Right forelimb (tissue), 1 donor: Measurements from ENCODE around the gene MAGI2.

Experiments
- DNase-seq: peaks from one replicate; pipeline ENCODE4 v3.0.0-alpha.2; 2018

MAGI2 gene

DNA sequence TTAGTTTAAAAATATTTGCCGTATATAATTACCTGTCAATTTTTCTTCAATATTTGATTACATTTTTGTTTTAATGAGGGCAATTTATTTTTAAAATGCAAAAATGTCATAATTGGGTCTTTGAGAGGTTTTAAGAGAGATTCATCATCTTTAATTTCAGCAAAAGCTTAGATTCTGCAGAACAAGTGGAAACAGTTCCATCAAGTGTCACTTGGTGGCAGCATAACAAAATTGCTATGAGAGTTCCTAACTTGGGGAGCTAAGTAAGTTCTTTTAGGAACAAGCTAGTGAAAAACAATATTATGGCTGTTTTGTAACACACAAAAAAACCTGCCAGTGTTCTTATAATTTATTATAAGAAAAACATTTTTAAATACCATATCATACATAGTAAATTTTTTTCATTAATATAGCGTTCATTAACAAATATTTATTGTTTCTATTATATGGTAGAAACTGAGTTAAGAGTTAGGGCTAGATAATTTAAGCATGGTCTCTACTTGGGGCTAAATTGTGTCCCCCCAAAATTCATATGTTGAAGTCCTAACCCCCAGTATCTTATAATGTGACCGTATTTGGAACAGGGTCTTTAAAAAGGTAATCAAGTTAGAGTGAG, 155.2 kb downstream of the MAGI2 start:
- no peak for DNase-seq

DNA sequence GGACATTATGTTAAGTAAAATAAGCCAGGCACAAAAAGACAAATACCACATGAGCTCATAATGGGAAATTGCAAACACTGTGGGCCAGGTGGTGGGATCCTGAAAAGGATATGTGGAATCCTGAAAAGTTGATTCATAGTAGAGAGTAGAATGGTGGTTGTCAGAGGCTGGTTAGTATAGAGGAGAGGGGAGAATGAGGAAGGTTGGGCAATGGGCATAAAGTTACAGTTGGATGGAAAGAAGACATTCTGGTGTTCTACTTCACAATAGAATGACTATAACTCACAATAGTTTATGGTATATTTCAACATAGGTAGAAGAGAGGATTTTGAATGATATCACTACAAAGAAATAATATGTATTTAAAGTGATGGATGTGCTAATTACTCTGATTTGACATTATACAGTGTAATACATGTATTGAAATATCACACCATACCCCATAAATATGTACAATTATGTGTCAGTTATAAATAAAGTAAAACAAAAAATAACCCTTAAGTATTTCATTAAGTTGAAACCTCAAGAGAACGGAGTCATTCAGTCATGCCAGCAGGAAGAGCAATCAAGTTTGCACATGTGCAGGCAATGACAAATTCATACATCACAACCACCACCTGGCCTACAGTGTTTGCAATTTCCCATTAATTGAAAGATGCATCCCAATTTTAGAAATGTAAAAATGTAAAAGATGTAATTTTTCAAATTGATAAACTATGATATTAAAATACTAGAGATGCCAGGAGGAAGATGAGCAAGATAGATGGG, 156.7 kb downstream of the MAGI2 start:
- no peak for DNase-seq

DNA sequence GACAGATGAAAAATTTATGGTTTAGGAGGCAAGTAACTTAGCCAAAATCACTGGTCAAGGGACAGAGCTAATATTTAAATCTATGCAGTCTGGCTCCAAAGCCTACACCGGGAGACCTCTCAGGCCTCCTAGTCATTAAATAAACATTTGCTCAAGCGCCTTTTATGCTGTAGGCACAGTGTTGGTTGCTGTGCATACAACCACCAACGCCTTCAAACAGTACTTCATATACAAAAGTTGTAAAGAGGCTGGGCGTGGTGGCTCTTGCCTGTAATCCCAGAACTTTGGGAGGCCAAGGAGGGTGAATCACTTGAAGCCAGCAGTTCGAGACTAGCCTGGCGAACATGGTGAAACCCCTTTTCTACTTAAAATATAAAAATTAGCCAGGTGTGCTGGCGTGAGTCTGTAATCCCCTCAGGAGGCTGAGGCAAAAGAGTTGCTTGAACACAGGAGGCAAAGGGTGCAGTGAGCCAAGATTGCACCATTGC, 159.8 kb downstream of the MAGI2 start:
- DNase-seq, result no peak

DNA sequence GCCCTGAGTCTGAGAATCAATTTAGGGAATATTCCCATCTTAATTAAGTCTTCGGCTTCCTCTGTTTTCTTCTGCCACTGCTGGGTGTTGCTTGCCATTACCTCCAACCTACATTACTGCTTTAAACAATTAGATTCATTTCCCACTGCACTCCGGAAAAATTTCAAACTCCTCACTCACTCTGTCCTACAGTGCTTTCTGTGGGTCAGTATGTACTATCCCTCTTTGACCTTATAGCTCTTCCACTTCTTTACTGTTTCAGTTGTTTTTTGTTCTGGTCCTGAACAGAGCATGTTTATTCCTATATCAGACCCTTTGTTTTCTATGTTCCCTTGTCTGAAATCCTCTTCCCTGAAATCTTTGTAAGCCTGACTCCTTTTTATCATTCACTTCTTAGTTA, 160.6 kb downstream of the MAGI2 start:
- DNase-seq, result no peak

DNA sequence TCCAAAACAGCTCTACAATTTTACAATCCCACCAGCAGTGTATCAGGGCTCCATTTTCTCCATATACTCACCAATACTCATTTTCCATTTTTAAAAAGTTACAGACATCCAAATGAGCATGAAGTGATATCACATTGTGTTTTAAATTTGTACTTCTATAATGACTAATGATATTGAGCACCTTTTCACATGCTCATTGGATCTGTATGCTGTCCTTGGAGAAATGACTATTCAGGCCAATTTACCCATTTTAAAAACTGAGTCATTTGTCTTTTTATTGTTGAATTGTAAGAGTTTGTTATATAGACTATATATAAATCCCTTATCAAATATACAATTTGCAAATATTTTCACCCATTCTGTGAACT, 162.0 kb downstream of the MAGI2 start:
- DNase-seq, result no peak

DNA sequence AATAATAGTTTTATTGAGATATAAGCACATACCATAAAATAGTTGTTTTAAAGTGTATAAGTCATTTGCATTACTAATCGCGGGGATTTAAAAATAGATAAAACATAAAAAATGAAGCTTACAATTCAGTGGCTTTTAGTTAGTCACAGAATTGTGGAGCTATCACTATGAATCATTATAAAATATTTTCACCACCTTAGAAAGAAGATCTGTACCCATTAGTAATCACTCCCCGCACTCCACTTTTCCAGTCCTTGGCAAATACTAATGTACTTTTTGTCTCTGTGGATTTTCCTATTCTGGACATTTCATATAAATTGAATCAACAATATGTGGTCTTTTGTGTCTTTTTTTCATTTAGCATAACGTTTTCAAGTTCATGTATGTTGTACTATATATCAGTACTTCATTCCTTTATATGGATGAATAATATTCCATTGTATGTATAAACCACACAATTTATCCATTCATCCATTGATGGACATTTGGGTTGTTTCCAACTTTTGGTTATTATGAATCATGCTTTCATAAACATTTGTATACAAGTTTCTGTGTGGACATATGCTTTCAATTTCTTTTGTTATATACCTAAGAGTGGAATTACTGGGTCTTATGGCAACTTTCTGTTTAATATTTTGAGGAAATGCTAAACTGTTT, 162.5 kb downstream of the MAGI2 start:
- DNase-seq, result no peak

DNA sequence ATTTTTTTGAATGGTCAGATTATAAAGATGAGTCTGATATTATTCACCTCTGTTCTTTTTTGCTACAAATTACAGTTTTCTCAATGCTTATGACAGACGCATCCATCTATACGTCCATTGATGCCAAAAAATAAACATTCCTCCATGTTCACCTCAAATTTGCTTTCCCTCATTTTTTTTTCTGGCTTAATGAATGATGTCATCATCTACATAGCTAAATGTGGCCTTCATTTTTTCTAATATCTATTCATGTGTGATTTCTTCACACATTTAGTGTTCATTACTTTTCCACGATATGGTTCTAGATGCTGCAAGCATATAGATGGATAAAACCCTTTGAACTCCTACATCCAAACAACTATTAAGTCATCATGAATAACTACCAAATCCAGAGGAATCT, 163.1 kb downstream of the MAGI2 start:
- no peak for DNase-seq

DNA sequence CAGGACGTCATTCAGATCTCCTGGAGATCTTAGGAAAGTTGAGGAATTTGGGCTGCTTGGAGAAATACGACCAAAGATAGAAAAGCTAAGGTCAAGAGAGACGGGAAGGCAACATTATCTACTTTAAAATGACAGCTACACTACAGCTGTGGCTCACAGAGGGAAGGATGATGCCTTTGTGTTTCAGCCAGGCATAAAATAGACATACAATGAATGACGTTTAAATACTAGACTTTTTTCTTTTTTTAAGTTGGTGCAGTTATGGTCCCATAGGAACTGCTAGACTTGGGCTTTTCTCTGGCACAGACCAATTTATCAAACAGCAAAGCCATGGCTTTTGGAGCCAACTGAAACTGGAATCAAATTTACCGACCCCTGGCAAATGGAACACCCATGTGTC, 164.8 kb downstream of the MAGI2 start:
- DNase-seq, result no peak

DNA sequence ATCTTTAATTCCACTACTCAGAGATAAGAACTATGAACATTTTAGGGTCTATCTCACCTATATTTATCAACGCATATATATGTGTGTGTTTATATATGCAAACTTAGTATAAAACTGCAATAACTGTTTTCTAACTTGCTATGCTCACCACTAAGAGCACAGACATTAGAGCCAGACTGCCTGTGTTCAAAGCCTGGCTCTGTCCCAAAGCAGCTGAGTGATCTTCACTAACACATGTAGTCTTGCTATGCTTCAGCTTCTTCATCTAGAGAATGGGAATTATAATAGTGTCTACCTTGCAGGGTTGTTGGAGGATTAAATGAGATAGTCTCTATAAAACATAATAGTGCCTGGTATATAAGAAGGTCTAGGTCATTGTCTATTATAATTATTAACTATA, 165.5 kb downstream of the MAGI2 start:
- DNase-seq, result no peak

DNA sequence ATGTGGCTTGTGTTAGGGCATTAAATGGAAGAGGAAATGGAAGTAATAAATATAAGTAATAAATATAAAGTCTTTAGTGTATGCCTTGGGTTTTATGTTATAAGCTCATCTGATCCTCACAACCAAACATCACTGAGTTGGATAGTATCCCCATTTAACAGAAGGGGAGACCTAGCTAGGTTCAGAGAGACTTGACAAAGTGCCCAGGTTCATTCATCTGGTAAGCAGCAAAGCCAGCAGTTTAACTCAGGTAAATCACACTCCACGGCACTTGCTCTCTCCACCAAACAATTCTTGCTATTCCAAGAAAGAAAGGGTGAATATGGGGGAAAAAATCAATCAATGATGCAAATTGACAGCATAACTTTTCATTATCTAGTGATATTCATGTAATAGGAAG, 167.3 kb downstream of the MAGI2 start:
- DNase-seq, result no peak

DNA sequence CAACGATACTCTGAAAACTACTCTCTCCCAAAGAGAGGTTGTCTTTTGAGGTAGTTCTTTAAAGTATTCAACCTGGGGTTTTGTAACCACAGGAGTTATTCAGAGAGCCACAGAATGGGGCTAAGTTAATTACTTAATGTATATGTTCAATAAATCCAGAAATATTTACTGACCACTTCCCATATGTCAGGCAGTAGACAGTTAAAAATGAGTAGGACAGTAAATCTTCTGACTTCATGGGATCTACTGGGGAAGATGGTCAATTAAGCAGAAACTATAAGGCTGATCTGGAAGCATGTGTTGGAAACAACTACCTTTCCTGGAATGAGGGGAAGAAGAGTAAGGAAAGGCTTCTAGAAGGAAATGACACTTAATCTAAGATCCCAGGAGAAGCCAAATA, 167.7 kb downstream of the MAGI2 start:
- no peak for DNase-seq

DNA sequence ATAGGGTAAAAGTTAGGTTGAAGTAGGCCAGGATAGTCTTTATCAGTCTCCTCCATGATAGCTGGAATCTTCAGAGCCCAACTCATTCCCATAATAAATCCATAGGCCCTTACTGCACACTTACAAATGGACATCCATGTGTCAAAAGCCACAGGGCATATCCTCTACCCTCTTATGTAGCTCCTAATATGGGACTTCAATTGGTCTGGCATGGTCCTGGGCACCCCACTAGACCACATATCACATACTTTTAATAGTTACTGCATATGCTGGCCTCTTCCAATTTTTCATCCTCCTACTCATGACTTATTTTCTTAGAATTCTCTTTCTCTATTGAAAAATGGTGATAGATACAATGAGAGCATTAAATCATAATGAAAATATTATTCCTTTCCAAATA, 169.3 kb downstream of the MAGI2 start:
- no peak for DNase-seq

DNA sequence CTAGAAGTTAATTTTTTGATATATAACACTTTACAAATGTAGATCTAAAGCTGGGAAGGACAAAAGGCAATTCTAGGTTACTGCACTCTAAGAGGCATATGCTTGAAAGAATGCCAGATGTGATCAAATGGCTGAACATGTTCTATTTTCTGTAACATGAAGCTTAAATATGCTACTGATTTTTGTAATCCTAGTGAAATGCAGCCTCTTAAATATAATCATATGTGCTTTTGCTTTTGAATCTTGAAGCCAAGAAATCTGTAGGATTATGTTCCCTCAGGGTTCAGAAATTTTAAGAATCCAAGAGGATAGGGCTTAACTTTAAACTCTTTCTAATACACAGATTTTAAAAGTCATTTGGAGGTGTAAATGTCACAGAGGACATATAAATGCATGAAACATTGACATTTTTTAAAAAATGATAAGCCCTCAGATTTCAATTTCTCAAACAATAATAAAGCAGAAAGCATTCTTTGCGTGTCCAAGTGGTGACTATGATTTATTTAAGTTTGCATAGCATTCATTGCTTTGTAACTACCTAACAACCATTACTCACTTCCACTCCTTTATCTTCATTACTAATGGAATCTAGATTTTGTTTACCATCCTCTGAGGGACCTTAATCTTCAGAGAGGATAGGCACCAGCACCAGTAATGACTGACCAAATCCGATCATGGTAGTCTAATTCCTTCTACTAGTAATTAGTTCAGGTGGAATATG, 170.4 kb downstream of the MAGI2 start:
- no peak for DNase-seq

DNA sequence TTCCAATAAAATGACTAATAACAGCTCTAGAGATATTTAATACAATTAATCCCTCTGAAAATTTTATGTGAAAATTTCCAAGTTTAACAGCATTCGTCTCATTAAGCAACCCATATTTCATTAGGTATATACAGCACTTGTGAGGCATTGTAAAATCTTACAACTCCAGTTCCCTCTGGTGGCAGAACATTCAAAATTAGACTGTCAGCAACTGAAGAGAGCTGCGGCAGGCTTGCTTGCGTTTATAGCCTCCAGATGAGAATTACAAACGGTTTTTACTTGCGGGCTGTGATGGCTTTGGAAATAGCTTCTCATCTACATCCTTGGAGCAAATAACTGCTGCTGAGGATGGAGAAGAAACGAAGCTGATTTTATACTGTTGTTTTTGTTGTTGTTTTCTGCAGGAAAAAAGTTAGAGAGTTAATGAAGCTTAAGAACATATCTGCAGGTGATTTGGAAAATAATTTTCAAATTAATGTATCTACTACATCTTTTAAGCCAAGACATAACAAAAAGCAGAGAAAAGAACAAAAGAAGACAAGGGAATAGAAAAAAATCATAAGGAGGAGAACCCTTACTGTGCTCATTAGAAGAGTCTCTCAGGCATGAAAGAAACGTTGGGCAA, 171.3 kb downstream of the MAGI2 start:
- no peak for DNase-seq

DNA sequence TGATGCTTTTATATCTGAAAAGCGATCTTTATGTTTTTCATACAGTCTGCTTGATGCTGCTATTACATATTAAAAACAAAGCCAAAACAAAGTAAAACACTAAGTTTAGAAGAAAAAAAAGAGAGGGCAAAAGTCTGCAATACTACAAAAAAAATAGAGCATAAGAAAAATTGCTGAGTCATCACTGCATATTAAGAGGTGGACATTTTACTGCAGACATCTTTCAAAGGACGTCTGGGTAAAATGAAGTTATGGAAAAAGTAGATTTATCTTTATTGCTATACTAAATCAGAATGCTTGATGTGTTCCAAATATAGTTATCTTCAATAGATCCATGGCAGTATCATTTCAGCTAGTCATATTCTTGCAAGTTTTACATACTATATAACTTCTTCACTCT, 172.0 kb downstream of the MAGI2 start:
- no peak for DNase-seq

DNA sequence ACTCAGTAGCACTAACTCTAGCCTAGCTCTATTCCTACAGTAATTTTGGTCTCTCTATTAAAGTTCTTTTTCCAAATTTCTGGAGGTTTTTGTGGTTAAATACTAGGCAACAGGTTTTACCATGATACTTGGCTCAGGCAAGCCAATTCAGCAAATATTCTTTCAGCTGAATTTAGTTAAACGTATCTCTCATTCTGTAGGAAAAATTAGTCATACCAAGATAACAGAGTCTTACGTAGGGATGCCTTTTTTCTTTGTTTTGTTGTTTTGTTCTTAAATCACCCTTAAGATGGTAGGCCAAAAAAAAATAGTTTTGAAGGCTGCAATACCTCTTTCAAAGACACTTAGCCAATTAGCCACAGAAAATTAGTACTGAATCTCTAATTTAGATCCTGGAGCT, 180.5 kb downstream of the MAGI2 start:
- no peak for DNase-seq

DNA sequence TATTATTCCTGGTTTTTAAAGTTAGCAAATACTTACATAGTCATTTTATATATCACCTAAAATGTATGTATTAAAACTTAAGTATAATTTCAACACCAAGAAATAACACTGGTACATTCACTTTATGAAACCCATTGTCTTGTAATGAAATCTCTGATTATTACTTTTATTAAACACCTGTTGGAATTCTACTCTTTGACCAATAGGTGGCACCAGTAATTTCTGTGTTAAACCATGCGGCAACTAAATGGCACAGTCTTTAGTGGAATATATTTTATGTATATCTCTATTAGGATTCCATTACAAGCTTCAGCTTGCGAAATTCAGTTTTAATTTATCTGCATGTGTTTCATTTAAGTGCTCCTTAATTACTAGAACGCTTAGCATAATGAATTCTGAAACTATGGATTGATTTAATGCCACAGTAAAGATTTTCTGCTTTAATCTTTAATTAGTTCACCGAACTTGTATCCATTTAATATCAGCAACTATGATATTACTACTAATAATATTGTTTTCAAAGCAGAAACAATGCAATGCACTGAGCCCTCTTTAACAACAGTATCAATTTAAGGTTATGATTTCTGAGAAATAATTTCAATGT, 181.3 kb downstream of the MAGI2 start:
- DNase-seq, result no peak

DNA sequence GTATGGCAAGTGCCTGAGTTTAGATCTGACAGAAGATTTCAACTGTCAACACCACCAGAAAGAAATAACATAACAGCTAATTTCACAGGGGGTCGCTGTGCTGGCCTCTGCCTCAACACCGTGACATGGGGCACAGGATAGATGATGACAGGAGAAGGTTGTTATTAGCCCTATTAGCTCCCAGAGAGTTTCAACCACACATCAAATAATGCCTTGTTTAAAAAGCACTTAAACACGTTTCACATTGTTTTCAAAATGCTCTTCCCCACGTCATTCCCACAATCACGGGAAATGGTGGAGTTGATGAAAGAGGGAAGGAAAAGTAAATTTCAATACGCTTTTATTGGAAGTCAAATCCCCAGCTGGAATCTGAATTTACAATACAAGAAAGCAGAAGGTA, 184.7 kb downstream of the MAGI2 start:
- DNase-seq, result no peak

DNA sequence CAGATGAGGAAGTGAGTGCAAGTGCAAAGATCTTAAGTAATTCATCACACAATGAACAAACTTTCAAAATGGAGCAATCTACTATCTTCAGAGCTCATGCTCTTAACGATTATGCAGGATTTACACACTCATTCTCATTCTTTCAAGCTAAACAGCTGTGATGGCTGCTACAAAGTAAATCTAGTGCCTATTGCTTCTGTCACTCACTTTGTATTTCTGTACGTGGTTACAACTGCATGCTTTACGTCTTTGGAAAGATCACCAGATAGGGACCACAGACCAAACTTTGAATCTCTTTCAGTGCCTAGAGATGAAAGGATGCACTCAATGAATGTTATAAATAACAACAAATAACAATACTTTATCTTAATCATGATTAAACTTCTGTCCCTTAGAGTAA, 194.6 kb downstream of the MAGI2 start:
- DNase-seq, result no peak

DNA sequence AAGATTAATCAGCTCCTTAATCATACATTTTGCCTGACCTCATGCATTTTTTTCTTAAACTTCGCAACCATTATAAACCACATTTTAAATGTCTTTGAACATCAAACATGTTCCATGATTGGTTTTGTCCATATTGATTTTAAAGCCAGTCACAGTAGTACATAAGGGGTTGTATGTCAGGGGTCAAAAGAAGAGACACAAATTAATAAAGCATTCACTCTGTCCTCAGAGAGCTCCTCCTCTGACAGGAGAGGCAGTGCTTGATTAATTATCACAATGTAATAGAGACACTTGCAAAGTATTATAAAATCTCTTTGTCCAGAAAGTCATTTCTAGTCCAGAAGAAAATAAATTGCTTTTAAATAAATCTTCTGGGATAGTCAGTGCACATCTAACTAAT, 195.5 kb downstream of the MAGI2 start:
- DNase-seq, result no peak

DNA sequence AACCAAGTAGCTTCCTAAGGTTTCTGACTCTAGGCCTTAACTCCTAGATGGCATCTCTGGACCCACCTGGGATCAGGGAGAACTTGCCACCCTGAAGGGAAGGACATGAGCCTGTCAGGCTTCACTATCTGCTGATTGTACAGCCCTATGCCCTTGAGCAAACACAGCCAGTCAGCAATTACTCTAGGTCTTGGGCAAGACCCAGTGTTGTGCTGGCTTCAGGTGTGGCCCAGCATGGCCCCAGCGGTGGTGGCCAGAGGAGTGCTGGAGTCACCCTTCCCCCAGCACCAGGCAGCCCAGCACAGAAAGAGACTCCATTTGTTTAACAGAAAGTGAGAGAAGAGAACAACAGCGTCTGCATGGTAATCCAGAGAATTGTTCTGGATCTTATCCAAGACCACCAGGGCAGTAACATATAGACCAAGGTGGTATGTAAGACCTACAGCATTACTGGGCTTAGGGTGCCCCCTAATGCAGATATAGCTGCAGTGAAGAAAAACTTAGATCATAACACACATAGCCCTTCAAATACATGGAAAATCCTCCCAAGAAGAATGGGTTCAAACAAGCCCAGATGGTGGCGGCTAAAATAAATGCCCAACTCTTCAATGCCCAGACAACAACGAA, 207.7 kb downstream of the MAGI2 start:
- no peak for DNase-seq

DNA sequence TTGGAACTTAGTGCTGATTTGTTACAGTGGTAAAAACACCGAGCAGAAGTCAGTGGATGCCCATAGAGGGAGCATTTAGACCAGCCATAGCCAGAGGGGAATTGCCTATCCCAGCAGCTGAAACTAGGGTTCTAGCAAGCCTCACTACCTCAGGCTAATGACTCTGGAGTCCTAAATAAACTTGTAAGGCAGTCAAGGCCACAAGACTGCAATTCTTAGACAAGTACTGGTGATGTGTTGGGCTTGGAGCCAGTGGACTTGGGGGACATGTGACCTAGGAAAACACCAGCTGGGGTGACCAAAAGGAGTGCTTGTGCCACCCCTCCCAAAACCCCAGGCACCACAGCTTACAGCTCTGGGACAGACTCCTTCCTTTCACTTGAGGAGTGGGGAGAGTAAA, 209.0 kb downstream of the MAGI2 start:
- no peak for DNase-seq
